IPS-15b (cell line): Measurements from ENCODE around the gene ZSWIM5.
"Not testable (repeated sequence)": the region's sequence is repeated elsewhere in the genome, so short reads cannot be mapped to it uniquely, and the experiment has no call there.

Experiments
- H3K27me3 ChIP-seq: one replicate; pipeline ENCODE4 v1.6.1; 2013; ENCODE audit warnings: low read length; ENCODE audit not compliant: control insufficient read depth, insufficient read depth
- H3K36me3 ChIP-seq: one replicate; pipeline ENCODE4 v1.6.1; 2013; ENCODE audit warnings: low read length; ENCODE audit not compliant: control insufficient read depth, insufficient read depth
- H3K4me1 ChIP-seq: one replicate; pipeline ENCODE4 v1.6.1; 2013; ENCODE audit warnings: mild to moderate bottlenecking, low read length; ENCODE audit not compliant: control insufficient read depth, insufficient read depth
- H3K4me3 ChIP-seq: one replicate; pipeline ENCODE4 v1.5.1; 2013; ENCODE audit warnings: low read depth, low read length
- H3K9ac ChIP-seq: one replicate; pipeline ENCODE4 v1.6.1; 2013; ENCODE audit warnings: low read depth, mild to moderate bottlenecking, low read length
- H3K9me3 ChIP-seq: one replicate; pipeline ENCODE4 v1.6.1; 2013; ENCODE audit warnings: mild to moderate bottlenecking, low read length; ENCODE audit not compliant: control insufficient read depth, insufficient read depth

ZSWIM5 gene

DNA sequence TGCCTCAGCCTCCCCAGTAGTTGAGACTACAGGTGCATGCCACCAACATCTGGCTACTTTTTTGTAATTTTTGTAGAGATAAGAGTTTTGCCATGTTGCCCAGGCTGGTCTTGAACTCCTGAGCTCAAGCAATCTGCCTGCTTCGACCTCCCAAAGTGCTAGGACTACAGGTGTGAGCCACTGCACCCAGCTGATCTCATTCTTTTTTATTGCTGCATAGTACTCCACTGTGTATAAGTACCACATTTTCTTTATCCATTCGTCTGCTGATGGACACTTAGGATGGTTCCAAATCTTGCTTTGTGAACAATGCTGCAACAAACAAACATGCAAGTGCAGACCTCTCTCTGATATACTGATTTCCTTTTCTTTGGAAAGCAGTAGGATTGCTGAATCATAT lies 134.8 kb downstream of the ZSWIM5 start:
- H3K9me3 ChIP-seq: no peaks in the 10 kb centered on the region
- H3K36me3 ChIP-seq: no peaks in the 10 kb centered on the region
- H3K4me3 ChIP-seq: no peak overlapping the region
- H3K9ac ChIP-seq: no peak overlapping the region
- H3K4me1 ChIP-seq: no peaks in the 10 kb centered on the region
- H3K27me3 ChIP-seq: no peaks in the 10 kb centered on the region

DNA sequence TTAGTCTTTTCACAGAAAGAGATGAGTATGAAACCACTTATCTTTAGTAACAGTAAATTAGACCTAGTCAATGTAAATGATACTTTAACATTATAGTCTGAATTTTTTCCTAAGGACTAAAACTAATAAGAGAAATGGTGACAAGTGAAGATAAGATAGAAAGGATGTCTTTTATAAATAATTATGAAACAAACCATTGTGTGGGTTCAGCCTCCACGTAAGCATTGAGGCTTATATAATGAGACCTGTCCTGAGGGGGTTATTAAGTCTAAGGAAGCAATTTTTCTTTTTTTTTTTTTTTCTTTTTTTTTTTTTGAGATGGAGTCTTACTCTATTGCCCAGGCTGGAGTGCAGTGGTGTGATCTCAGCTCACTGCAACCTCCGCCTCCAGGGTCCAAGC lies 138.6 kb downstream of the ZSWIM5 start:
- Histone ChIP-seq H3K27me3 (no peaks in the 10 kb centered on the region), H3K36me3 (no peaks in the 10 kb centered on the region), H3K4me1 (no peaks in the 10 kb centered on the region), H3K9ac (no peak overlapping the region), H3K4me3 (no peak overlapping the region), H3K9me3 (no peaks in the 10 kb centered on the region)

DNA sequence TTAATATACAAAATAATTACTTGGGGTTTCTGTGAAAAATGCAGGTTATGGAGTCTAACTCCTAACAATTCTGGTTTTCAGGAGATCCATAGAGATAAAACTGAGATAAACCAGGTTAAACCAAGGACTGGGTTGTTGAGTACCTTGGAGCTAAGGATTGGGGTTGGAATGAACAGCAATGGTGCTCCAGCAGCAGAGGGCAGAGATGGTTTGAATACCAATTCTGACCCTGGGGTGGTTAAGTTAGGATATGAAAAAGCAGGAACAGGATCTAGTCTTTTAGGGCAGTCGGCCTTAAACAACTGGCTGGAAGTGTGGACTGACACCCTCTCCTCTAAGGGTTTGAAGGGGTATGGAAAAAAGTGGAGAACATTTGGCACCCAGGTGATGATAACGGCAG lies 141.3 kb downstream of the ZSWIM5 start:
- Histone ChIP-seq H3K27me3 (no peaks in the 10 kb centered on the region), H3K4me3 (no peak overlapping the region), H3K9me3 (no peaks in the 10 kb centered on the region), H3K36me3 (no peaks in the 10 kb centered on the region), H3K9ac (no peak overlapping the region), H3K4me1 (no peaks in the 10 kb centered on the region)

DNA sequence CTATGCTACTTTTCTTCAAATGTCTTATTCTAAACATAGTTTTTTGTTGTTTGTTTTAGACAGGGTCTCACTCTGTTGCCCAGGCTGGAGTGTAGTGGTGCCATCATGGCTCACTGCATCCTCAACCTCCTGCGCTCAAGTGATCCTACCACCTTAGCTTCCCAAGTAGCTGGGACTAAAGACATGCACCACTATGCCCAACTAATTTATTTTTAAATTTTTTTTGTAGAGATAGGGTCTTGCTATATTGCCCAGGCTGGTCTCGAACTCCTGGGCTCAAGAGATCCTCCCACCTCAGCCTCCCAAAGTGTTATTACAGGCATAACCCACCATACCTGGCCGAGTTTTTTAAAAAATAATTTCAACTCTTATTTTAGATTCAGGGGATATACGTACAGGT lies 143.9 kb downstream of the ZSWIM5 start:
- not testable (repeated sequence) for H3K9me3 ChIP-seq, H3K4me1 ChIP-seq, H3K36me3 ChIP-seq, H3K9ac ChIP-seq, H3K4me3 ChIP-seq, H3K27me3 ChIP-seq

- H3K4me1 ChIP-seq: peaks cover 2% of the 10 kb centered on the region
- H3K9ac ChIP-seq: no peak overlapping the region
- H3K9me3 ChIP-seq: no peaks in the 10 kb centered on the region
- no peaks in the 10 kb centered on the region for H3K36me3 ChIP-seq
- no peak overlapping the region for H3K4me3 ChIP-seq
- no peaks in the 10 kb centered on the region for H3K27me3 ChIP-seq
These were observed 146.6 kb downstream of the ZSWIM5 start for GRCh38 chr1:45059829-45060228.

DNA sequence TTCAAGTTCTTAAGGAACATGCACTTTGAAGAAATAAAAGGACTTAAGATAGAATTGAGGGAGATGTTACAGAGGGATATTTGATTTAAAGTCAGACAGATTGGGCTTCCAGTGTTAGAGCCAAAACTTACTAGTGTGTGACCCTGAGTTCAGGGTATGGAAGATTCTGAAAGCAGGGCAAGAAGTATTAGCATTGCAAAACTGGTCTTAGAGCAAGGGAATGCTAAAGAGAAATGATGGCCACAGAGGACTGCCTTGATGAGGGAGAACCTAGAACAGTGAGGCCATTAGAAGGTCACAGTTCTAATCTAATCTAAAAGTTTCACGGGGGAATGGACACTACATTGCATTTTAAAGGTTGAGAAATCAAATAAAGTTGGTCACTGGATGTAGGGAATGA lies 148.9 kb downstream of the ZSWIM5 start:
- H3K27me3 ChIP-seq: no peaks in the 10 kb centered on the region
- peaks cover 2% of the 10 kb centered on the region for H3K4me1 ChIP-seq
- no peaks in the 10 kb centered on the region for H3K9me3 ChIP-seq
- H3K9ac ChIP-seq: no peak overlapping the region
- H3K4me3 ChIP-seq: no peak overlapping the region
- no peaks in the 10 kb centered on the region for H3K36me3 ChIP-seq

GRCh38 chr1:45051005-45051772 lies 155.2 kb downstream of the ZSWIM5 start:
- Histone ChIP-seq H3K36me3 (no peaks in the 10 kb centered on the region), H3K4me3 (no peak overlapping the region), H3K9ac (no peak overlapping the region), H3K9me3 (no peaks in the 10 kb centered on the region), H3K27me3 (no peaks in the 10 kb centered on the region), H3K4me1 (no peaks in the 10 kb centered on the region)

- H3K27me3 ChIP-seq: no peaks in the 10 kb centered on the region
- H3K36me3 ChIP-seq: no peaks in the 10 kb centered on the region
- H3K4me1 ChIP-seq: peaks cover 5% of the 10 kb centered on the region
- H3K9ac ChIP-seq: no peak overlapping the region
- no peak overlapping the region for H3K4me3 ChIP-seq
- H3K9me3 ChIP-seq: no peaks in the 10 kb centered on the region
These were observed 159.4 kb downstream of the ZSWIM5 start for GRCh38 chr1:45047032-45047431.

DNA sequence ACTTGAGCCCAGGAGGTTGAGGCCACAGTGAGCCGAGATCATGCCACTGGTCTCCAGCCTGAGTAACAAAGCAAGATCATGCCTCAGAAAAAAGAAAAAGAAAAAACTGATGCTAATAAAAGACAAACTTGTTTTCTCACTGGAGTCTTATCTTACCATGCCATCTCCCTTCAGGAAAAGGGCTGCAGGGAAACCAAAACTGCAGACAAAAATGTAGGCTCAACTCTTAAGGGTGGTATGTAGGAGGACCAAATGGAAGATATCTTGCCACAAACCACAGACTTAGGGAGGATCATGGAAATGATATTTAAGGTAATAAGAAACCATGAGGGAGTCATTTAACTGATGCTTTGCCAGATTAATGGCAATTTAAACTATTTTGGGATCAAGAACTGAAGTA lies 161.5 kb downstream of the ZSWIM5 start:
- H3K9me3 ChIP-seq: no peaks in the 10 kb centered on the region

DNA sequence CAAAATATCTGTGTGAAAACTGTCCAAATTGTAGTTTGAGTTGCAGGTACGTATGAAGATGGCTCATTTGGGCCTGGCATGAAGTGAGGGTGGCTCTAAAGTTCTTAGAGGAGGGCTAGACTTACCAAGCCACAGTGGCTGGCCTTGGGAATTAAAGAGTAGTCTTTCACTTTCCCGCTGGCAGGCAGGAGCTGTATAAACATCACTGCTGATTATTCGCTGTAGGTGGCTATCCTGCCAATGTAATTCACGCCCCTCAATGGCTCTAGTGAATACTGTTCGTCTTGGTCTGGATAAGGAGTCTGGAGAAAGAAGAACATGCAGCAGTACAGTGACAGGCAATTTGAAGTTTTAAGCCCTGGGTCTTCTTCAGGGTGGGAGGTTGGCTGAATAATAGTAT lies 163.3 kb downstream of the ZSWIM5 start:
- Histone ChIP-seq H3K9me3 (no peaks in the 10 kb centered on the region), H3K4me1 (peaks cover 5% of the 10 kb centered on the region), H3K4me3 (no peak overlapping the region), H3K27me3 (no peaks in the 10 kb centered on the region), H3K36me3 (no peaks in the 10 kb centered on the region), H3K9ac (no peak overlapping the region)

More for the DNA sequence above, 161.5 kb downstream of the ZSWIM5 start:
- no peaks in the 10 kb centered on the region for H3K36me3 ChIP-seq
- no peak overlapping the region for H3K9ac ChIP-seq
- H3K4me1 ChIP-seq: peaks cover 5% of the 10 kb centered on the region
- H3K4me3 ChIP-seq: no peak overlapping the region
- no peaks in the 10 kb centered on the region for H3K27me3 ChIP-seq

DNA sequence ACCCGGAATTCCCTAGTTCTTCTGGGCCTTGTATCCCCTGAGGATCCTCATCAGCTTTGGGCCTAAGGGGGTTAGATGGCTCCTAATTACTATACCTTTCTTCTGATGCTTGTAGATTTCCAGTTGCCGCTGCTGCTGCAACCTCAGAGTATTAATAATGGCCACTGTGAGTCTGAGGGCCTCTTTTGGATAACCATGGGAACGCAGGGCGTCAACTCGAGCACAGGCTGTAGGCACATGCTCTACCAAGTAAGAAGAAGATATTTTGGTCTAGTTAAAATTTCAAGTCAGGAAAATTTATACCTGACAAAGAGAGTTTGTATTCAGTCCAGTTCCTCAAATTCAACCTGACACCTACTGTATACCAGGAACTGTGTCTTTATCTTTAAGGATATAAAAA lies 166.1 kb downstream of the ZSWIM5 start:
- Histone ChIP-seq H3K9me3 (no peaks in the 10 kb centered on the region), H3K36me3 (no peaks in the 10 kb centered on the region), H3K27me3 (no peaks in the 10 kb centered on the region), H3K4me3 (no peak overlapping the region), H3K4me1 (peaks cover 5% of the 10 kb centered on the region), H3K9ac (no peak overlapping the region)

- no peaks in the 10 kb centered on the region for H3K9me3 ChIP-seq
- H3K4me3 ChIP-seq: no peak overlapping the region
- peaks cover 5% of the 10 kb centered on the region for H3K4me1 ChIP-seq
- H3K27me3 ChIP-seq: no peaks in the 10 kb centered on the region
- no peak overlapping the region for H3K9ac ChIP-seq
- no peaks in the 10 kb centered on the region for H3K36me3 ChIP-seq
These were observed 167.6 kb downstream of the ZSWIM5 start for GRCh38 chr1:45038661-45039364.
